CD4-positive, alpha-beta T cell treated with Interleukin-6 for 4 hours (primary cell): ENCODE data around the gene MTHFD1L.
"Not testable (repeated sequence)": the region's sequence is repeated elsewhere in the genome, so short reads cannot be mapped to it uniquely, and the experiment has no call there.

Experiments used
- DNase-seq: peaks from one replicate; pipeline ENCODE4 v3.0.0-alpha.2; 2020; ENCODE audit warnings: mixed read lengths

MTHFD1L gene

DNA sequence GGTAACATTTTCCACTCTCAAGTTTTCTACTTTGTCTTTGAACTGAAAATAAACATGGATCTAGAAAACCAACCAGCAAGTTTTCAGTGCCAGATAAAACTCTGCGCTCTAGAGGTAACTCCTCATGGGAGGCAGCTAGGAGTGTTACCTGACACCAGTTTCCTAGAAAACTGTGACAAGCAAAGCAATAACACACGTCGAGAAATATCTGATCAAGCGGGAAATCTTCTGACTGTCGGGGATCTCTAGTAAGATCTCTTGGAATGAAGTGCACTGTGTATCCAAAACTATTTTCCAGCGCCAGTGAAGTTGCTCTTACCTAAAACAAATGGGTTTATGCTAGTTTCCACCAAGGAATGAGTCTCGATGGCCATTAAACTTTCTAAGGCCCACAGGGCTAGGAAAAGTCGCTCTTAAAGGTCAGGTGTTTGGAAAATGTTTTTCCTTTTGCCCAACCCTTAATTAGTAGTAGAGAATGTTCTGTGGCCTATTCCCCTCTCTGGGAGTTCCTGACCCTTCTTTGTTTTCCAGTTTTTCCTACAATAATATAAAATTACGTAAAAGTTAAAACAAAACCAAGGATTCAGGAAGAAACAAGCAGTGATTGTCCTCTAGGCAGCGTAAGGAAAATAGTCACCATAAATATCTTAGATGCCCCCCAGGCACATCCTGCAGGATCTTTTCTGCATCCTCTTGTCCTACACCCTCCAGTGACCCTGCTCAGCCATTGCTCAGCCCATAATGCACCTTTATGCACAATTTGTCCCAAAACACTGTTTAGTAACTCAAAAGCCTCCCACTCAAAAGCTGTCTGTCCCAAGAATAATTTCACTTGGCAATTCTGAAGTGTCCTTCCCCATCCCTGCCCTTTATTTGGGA is 236.6 kb downstream of the MTHFD1L start:
- no peak for DNase-seq

- DNase-seq, result no peak
Observed at GRCh38 chr6:151103266-151103665, 237.8 kb downstream of the MTHFD1L start.

GRCh38 chr6:151107897-151108427 is 242.5 kb downstream of the MTHFD1L start:
- no peak for DNase-seq

DNA sequence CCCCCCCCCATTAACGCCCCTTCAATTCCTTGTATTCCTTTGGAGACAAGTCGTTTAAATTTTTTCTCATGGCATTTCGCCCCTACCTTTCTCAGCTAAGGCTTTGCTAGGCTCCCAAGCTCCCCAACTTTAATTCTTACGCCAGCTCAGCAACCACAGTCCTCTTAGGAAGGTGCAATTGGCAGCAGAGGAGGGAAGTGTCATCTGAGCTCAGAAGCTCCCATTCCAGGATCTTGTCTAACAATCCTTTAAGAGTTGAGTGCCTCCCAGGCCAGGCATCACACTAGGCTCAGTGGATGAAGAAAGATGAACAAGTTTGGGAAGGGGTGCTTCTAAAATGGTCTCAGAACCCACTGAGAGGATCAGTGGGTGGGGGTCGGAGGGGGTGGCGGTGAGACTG is 243.0 kb downstream of the MTHFD1L start:
- no peak for DNase-seq

DNA sequence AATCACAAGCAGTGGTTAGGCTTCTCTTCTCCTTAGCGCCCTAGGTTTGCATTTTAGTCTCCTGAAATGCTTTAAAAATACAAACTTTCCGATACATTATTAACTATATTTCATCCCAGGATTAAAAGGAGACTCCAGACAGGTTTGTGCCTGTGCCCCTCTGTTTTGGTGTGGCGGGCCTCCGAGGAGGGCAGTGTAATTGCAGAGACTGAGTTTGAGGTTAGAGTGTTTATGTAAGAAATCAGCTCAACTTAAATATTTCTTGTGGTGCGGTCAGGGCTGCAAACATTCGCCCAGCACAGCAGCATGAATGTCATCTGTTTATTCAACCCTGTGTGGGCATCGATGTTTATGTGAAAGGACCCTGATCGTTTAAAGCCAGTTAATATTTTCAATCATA is 243.9 kb downstream of the MTHFD1L start:
- DNase-seq, result no peak

GRCh38 chr6:151109869-151110575 is 244.5 kb downstream of the MTHFD1L start:
- DNase-seq, result no peak

GRCh38 chr6:151110576-151110905 is 245.0 kb downstream of the MTHFD1L start:
- no peak for DNase-seq

- DNase-seq, result no peak
Observed at GRCh38 chr6:151111670-151112069, 246.2 kb downstream of the MTHFD1L start.

DNA sequence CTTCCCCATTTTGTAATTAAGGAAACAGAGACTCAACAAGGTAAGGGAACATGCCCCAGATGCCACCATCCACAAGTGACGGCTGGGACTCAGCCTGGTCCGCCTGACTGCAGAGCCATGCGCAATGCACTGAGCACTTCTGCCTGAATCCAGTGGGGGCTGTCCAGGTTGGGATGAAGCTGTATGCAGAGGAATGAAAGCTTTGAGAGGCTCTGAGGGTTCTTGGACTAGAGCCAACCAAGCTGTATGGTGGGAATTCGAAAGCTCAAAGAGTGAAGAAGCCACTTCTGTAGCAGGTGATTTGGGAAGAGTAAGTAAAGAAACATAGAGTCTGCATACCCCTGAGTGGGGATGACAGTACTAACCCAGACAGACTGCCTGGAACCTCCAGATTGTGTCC is 246.6 kb downstream of the MTHFD1L start:
- DNase-seq, result no peak

- not testable (repeated sequence) for DNase-seq
Observed at GRCh38 chr6:151112884-151113283, 247.4 kb downstream of the MTHFD1L start.

- no peak for DNase-seq
Observed at GRCh38 chr6:151113641-151114040, 248.1 kb downstream of the MTHFD1L start.

GRCh38 chr6:151118461-151119123 is 253.1 kb downstream of the MTHFD1L start:
- no peak for DNase-seq

DNA sequence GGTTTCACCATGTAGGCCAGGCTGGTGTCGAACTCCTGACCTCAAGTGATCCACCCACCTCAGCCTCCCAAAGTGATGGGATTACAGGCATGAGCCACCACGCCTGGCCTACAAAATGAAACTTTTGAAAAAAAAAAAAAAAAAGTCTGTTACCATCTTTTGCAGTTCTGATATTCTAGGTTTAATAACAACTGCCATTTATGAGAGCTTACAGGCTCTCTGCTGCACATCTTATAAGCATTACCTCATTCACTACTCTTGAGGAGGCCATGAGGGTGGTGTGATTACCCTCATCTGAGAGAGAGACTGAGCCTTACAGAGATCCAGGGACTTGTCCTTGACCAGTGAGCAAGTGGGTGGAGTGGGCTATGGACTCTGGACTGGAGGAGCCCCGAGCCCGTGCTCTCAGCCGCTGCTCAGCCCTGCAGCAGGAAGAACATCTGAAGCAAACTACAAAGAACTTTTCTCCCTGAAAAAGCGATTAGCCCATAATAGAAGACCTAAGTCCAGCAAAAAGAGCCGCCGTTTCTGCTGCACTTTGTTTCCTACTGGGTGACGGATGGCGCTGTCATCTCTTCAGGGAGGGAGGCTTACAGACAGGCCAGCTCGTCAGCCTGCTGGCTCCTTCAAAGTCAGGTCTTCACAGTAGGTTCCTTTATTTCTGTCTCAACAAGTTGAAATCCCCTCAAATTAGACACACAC is 254.5 kb downstream of the MTHFD1L start:
- DNase-seq, result no peak

- DNase-seq, result no peak
Observed at GRCh38 chr6:151121900-151122299, 256.4 kb downstream of the MTHFD1L start.

GRCh38 chr6:151123641-151124040 is 258.1 kb downstream of the MTHFD1L start:
- not testable (repeated sequence) for DNase-seq

DNA sequence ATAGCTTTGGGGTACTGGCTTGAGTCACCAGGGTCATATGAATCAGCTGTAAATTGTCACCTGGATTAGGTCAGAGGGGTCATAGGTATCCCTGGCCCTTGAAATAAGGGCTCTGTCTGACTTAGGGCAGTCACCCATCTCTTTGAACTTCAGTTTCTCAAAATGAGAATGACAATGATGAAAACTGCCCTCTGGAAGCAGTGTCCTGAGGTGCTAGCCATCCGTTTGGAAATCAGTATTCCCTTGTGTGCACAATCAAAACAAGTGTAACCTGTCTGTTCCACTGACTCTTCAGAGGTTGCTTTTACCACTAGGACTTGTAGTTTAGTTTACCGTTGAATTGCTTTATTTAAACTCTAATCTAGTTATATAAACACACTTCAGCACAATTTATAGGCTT is 259.7 kb downstream of the MTHFD1L start:
- DNase-seq, result not testable (repeated sequence)

GRCh38 chr6:151125651-151126416 is 260.3 kb downstream of the MTHFD1L start:
- DNase-seq, result not testable (repeated sequence)

DNA sequence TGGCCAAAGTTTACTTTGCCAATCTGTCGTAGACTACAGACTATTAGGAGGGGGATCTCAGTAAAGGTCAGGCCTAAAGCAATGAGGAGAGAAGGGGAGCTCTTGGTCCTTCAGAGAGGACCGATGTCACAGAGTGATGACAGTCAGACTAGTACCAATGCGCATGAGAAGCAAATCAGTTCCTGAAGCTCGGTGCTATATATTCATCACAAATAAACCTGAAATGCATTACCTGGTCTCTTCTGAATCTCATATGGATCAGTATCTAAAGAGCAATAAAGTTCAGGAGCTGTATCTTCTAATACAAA is 260.9 kb downstream of the MTHFD1L start:
- DNase-seq, result not testable (repeated sequence)

GRCh38 chr6:151127133-151127798 is 261.8 kb downstream of the MTHFD1L start:
- not testable (repeated sequence) for DNase-seq

DNA sequence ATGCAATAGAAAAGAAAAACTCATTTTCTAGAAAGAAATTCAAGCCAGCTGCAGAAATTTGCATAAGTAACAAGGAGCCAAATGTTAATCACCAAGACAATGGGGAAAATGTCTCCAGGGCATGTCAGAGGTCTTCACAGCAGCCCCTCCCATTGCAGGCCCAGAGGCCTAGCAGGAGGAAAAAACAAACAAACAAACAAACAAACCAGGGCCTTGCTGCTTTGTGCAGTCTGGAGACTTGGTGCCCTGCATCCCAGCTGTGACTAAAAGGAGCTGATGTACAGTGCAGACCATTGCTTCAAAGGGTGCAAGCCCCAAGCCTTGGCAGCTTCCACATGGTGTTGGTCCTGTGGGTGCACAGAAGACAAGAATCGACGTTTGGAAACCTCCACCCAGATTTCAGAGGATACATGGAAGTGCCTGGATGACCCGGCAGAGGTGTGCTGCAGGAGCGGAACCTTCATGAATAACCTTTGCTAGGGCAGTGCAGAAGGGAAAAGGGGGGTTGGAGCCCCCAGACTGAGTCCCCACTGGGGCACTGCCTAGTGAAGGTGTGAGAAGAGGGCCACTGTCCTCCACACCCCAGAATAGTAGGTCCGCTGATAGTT is 263.4 kb downstream of the MTHFD1L start:
- DNase-seq, result no peak

GRCh38 chr6:151130329-151130728 is 264.8 kb downstream of the MTHFD1L start:
- no peak for DNase-seq
